KMS-11 (cell line): ENCODE results near the gene STK32C.

Source experiments
- H2AFZ ChIP-seq: fragments of 200-600 bp; sonication (generic); 2 replicates; pipeline ENCODE4 v1.6.1; 2016; ENCODE audit warnings: antibody characterized with exemption, mixed run types, low read depth
- H3K27ac ChIP-seq: fragments of 200-600 bp; sonication (generic); 2 replicates; pipeline ENCODE4 v1.6.1; 2016; ENCODE audit warnings: mild to moderate bottlenecking, mixed run types
- H3K27me3 ChIP-seq: fragments of 200-600 bp; sonication (generic); 2 replicates; pipeline ENCODE4 v1.6.1; 2017; ENCODE audit warnings: mild to moderate bottlenecking, low read depth, mixed run types, moderate library complexity; ENCODE audit not compliant: insufficient read depth
- H3K36me3 ChIP-seq: fragments of 200-600 bp; sonication (generic); 2 replicates; pipeline ENCODE4 v1.6.1; 2017; ENCODE audit warnings: mild to moderate bottlenecking, mixed run types; ENCODE audit not compliant: insufficient read depth
- H3K4me1 ChIP-seq: fragments of 200-600 bp; sonication (generic); 2 replicates; pipeline ENCODE4 v1.6.1; 2016; ENCODE audit warnings: mild to moderate bottlenecking, low read depth, mixed run types; ENCODE audit not compliant: poor library complexity, severe bottlenecking
- H3K4me2 ChIP-seq: fragments of 200-600 bp; sonication (generic); 2 replicates; pipeline ENCODE4 v1.7.0; 2016; ENCODE audit warnings: mild to moderate bottlenecking, mixed run types
- H3K4me3 ChIP-seq: fragments of 200-600 bp; sonication (generic); IDR thresholded peaks from 2 replicates; pipeline ENCODE4 v1.6.1; 2017; ENCODE audit warnings: low read depth, low read length, mixed read lengths; ENCODE audit not compliant: insufficient read depth
- H3K79me2 ChIP-seq: fragments of 200-600 bp; sonication (generic); 2 replicates; pipeline ENCODE4 v1.6.1; 2016; ENCODE audit warnings: low read depth, mixed run types; ENCODE audit not compliant: insufficient read depth
- H3K9ac ChIP-seq: fragments of 200-600 bp; sonication (generic); 2 replicates; pipeline ENCODE4 v1.6.1; 2016; ENCODE audit warnings: mild to moderate bottlenecking, mixed run types
- H4K20me1 ChIP-seq: fragments of 200-600 bp; sonication (generic); 2 replicates; pipeline ENCODE4 v1.6.1; 2016; ENCODE audit warnings: mild to moderate bottlenecking, mixed run types; ENCODE audit not compliant: insufficient read depth
- TF ChIP-seq, protein P1 (sequence below): fragments of 200-600 bp; sonication (generic); conservative IDR thresholded peaks from 2 replicates; pipeline ENCODE4 v1.6.1; 2017; ENCODE audit warnings: low read depth, mild to moderate bottlenecking, antibody characterized with exemption, low read length, moderate library complexity, mixed read lengths

Gene STK32C

DNA sequence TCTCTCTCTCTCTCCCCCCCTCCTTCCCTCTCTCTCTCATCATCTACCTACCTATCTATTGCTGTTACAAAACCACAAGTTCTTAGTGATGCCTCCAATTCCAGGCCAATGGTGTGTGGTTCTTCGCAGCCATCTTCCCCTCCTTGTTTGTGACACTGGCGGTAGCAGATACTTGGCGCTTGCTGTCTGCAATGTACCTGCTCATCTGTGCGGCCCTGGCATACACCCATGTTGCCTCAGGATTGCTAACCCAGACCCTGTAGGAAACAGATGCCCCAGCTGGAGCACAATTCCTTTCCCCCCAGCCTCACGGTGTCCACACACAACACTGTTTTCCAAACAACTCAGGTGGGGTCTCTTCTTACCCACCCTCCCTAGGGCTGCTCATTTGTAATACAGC lies 134.6 kb downstream of the STK32C start:
- TF ChIP-seq, protein P1, sequence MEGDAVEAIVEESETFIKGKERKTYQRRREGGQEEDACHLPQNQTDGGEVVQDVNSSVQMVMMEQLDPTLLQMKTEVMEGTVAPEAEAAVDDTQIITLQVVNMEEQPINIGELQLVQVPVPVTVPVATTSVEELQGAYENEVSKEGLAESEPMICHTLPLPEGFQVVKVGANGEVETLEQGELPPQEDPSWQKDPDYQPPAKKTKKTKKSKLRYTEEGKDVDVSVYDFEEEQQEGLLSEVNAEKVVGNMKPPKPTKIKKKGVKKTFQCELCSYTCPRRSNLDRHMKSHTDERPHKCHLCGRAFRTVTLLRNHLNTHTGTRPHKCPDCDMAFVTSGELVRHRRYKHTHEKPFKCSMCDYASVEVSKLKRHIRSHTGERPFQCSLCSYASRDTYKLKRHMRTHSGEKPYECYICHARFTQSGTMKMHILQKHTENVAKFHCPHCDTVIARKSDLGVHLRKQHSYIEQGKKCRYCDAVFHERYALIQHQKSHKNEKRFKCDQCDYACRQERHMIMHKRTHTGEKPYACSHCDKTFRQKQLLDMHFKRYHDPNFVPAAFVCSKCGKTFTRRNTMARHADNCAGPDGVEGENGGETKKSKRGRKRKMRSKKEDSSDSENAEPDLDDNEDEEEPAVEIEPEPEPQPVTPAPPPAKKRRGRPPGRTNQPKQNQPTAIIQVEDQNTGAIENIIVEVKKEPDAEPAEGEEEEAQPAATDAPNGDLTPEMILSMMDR: no peak
- Histone ChIP-seq H3K27me3 (no peaks in the 10 kb centered on the region), H3K4me1 (no peaks in the 10 kb centered on the region), H3K27ac (no peak overlapping the region), H3K9ac (no peak overlapping the region), H2AFZ (no peak overlapping the region), H3K36me3 (no peaks in the 10 kb centered on the region), H3K4me2 (no peak overlapping the region), H3K4me3 (no peak overlapping the region), H4K20me1 (no peaks in the 10 kb centered on the region), H3K79me2 (no peaks in the 10 kb centered on the region)

DNA sequence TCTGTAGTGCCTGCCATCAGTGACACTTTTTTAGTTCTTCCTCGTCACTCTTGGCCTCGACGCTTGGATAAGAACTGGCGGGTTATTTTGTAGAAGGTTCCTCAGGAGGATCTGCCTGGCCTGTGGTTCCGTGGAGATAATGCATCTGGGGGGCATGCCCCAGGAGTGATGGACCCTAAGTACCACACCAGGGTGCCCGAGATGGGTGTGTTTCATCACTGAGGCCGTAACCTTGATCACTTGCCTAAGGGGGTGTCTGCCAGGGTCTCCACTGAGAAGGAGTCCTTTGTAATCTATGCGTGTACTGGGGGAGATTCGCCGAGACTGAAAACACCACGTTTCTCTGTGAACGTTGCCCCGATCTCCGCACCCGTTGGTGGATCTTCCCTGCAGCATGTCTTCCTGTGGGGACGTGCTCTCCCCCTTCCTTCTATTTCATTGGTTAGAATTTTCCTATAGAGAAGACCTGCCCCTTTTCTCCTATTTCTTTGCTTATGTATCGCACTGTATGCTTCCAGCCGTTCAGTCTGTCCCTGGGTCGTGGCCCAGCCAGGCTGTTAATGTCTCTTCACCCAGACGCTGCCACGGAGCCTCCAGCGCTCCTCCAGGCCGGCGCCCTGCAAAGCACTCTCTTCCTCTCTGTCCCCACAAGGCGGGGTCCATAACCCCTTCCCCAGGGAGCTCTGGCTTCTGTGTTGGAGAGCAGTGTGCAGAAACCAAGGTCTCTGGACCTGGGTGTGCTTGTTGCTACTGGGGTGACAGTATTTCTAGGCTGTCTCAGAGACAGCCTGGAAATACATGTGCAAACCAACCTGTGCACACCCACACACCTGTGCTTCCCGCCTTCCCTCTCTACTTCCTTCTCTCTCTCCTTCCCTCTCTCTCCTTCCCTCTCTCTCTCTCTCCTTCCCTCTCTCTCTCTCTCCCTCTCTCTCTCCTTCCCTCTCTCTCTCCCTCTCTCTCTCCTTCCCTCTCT lies 135.4 kb downstream of the STK32C start:
- Histone ChIP-seq H3K4me1 (no peaks in the 10 kb centered on the region), H3K27ac (no peak overlapping the region), H3K9ac (no peak overlapping the region), H2AFZ (no peak overlapping the region), H3K36me3 (no peaks in the 10 kb centered on the region), H3K4me3 (no peak overlapping the region), H4K20me1 (no peaks in the 10 kb centered on the region), H3K4me2 (no peak overlapping the region), H3K79me2 (no peaks in the 10 kb centered on the region), H3K27me3 (no peaks in the 10 kb centered on the region; the same call in 1 of the 2 replicates)
- TF ChIP-seq, protein P1: no peak

DNA sequence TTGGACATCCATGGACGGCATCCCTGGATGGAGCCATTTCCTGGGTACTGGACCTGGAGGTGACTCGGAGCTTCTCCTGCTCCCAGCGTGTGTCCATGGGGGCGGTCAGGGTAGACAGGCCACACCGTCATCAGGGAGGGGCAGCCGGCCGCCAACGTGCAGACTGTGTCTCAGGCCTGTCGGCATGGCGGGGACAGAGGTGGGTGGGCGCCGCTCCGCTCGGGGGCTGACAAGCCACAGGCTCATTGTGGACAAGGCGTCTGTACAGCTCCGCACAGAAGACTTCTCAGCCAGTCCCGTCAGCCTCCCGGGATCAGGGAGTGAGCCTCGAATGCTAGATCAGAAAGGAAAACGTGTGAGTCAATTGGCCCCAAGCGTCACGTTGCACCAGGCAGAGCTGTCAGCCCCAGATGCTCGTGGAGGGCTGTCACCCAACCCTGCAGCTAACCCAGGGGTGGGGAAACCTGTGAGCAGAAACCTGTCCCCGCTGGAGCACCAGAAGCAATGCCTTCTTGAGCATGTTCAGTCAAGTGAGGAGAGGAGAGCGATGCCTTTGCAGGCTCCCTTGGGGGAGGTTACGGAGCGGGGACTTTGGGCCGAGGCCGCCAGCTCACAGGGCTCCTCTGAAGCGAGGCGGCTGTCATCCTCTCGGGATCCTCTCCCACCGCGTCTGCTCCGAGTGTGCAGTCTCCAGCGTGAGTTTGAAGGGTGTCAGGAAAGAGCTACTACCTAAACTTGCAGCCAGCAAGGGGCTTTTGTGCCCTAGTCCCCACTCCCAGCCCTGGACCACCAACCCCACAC lies 137.0 kb downstream of the STK32C start:
- no peak overlapping the region for H3K4me2 ChIP-seq
- no peak overlapping the region for H3K9ac ChIP-seq
- H2AFZ ChIP-seq: no peak overlapping the region
- TF ChIP-seq, protein P1: no peak
- no peak overlapping the region for H3K27ac ChIP-seq
- H3K79me2 ChIP-seq: no peaks in the 10 kb centered on the region
- no peak overlapping the region for H3K4me3 ChIP-seq
- H3K27me3 ChIP-seq: peaks cover 5% of the 10 kb centered on the region; the same call in 1 of the 2 replicates
- no peaks in the 10 kb centered on the region for H3K36me3 ChIP-seq
- no peaks in the 10 kb centered on the region for H3K4me1 ChIP-seq
- H4K20me1 ChIP-seq: no peaks in the 10 kb centered on the region

DNA sequence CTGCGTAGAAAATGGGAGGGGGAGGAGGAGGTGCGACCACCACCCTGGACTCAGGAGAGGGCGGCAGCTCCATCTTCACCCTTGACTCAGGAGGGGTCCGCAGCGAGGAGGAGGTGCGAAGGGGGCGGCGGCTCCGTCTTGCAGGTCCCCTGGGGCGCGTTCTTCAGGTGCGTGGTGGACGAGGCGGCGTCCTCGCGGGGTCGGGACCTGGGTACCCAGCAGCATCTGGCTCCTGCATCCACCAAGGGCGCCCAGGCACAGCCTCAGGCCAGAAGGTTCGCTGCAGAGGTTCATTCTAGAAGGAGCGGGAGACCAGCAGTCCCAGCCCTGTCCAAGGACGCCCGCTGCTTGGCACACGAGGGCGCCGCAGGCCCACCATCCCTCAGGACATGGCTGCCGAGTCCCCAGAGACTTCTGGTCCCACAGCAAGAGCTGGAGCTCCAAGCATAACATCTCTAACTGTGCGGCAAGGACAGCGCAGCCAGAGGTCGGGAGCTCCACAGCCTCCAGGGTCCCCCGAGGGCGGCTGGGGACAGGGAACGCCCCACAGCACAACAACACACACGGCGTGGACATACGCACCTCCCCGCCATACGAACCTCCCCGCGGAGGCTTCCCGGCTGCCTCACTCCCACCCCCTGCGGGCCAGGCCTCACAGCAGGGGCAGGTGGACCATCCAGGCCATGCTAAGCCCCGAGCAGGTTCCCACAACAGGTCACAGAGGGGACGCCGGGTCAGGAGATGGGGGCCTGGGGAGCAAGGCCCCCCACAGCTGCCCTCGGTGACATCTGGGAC lies 137.8 kb downstream of the STK32C start:
- no peaks in the 10 kb centered on the region for H3K36me3 ChIP-seq
- peaks cover 8% of the 10 kb centered on the region; the same call in 1 of the 2 replicates for H3K27me3 ChIP-seq
- H4K20me1 ChIP-seq: no peaks in the 10 kb centered on the region
- no peak overlapping the region for H3K27ac ChIP-seq
- H3K4me1 ChIP-seq: no peaks in the 10 kb centered on the region
- H3K79me2 ChIP-seq: no peaks in the 10 kb centered on the region
- H2AFZ ChIP-seq: no peak overlapping the region
- H3K4me3 ChIP-seq: no peak overlapping the region
- H3K9ac ChIP-seq: no peak overlapping the region
- H3K4me2 ChIP-seq: no peak overlapping the region
- TF ChIP-seq, protein P1: no peak
